K562 (cell line): Measurements from ENCODE around the gene RPL15. TPM values are rescaled to one million over a fixed set of nuclear protein-coding genes. Genes with fewer than 3 reads are reported as not detected.

ENCODE experiments used
- ATAC-seq: fragments of 200-7000 bp; cut with Tn5 transposase; 3 replicates; pipeline ENCODE4 v1.9.1; 2020; ENCODE audit warnings: moderate library complexity
- BruUV-seq: library from RNA; stranded (reverse); fragments of 400-500 nt; replicated peaks from 2 replicates; lab custom pipeline; 2021; lab: Mats Ljungman, UMichigan
- CTCF ChIA-PET: fragments of 300-600 bp; formaldehyde crosslinking; extraction: SDS; loops from one replicate; lab custom pipeline; 2021; ENCODE audit warnings: low intra/inter-chr PET ratio; lab: Yijun Ruan, JAX
- POLR2A ChIA-PET: fragments of 300-600, 350-650 bp; sonication (Branson Sonifier 250); formaldehyde crosslinking; extraction: SDS; loops from one replicate; lab custom pipeline; 2021; ENCODE audit warnings: antibody characterized with exemption, inconsistent platforms; lab: Yijun Ruan, JAX
- DNase-seq, 4 experiments: peaks; one replicate each; pipeline versions ENCODE4 v3.0.0 to v3.0.0-alpha.2; 2011 to 2018; ENCODE audit warnings: low spot score in 3 of 4, mixed read lengths in 3 of 4; ENCODE audit errors: extremely low read depth in 1 of 4
- FAIRE-seq: peaks from 2 replicates; lab custom pipeline; 2011; peaks lifted over from hg19 to GRCh38; lab: Jason Lieb, UNC
- H2AFZ ChIP-seq: 2 replicates; pipeline ENCODE4 v1.6.0; 2011; ENCODE audit warnings: low read depth, low read length, control low read depth, inconsistent platforms
- H3K27ac ChIP-seq: fragments of 200-600 bp; 3 replicates; pipeline ENCODE4 v1.8.0; 2011; ENCODE audit warnings: low read depth, mild to moderate bottlenecking, control low read depth, inconsistent platforms, low read length, moderate library complexity, mixed read lengths; ENCODE audit errors: extremely low read depth
- H3K27me3 ChIP-seq, 2 experiments: fragments of 300-600 bp in 1 of 2; 2 replicates in 1 of 2; 3 replicates in 1 of 2; pipeline versions ENCODE4 v1.6.0 to v1.8.0; 2011; ENCODE audit warnings: inconsistent platforms in 2 of 2, low read length in 2 of 2, mild to moderate bottlenecking in 1 of 2, mixed read lengths in 1 of 2, moderate library complexity in 1 of 2; ENCODE audit not compliant: control insufficient read depth in 2 of 2, insufficient read depth in 2 of 2
- H3K36me3 ChIP-seq: fragments of 300-600 bp; 3 replicates; pipeline ENCODE4 v1.8.0; 2011; ENCODE audit warnings: mild to moderate bottlenecking, low read length, inconsistent platforms; ENCODE audit not compliant: control insufficient read depth, insufficient read depth
- H3K4me1 ChIP-seq, 2 experiments: fragments of 200-600 bp in 1 of 2; replicated peaks in 1 of 2; 2 replicates in 1 of 2; 3 replicates in 1 of 2; pipeline versions ENCODE4 v1.5.1 to v1.8.0; 2011; ENCODE audit warnings: inconsistent platforms in 2 of 2, low read length in 2 of 2, mild to moderate bottlenecking in 1 of 2, mixed read lengths in 1 of 2, moderate library complexity in 1 of 2; ENCODE audit not compliant: control insufficient read depth in 2 of 2, insufficient read depth in 2 of 2
- H3K4me2 ChIP-seq: 2 replicates; pipeline ENCODE4 v1.6.1; 2011; ENCODE audit warnings: low read length, control low read depth, inconsistent platforms, mixed read lengths; ENCODE audit not compliant: insufficient read depth
- H3K4me3 ChIP-seq: fragments of 200-600 bp; sonication (generic), shearing (Covaris generic); 2 replicates; pipeline ENCODE4 v1.5.1; 2016; ENCODE audit warnings: control low read depth, inconsistent platforms
- H3K79me2 ChIP-seq: fragments of 200-600 bp; 3 replicates; pipeline ENCODE4 v1.8.0; 2011; ENCODE audit warnings: low read length, inconsistent platforms; ENCODE audit not compliant: control insufficient read depth, insufficient read depth
- H3K9ac ChIP-seq, 2 experiments: 2 replicates each; pipeline versions ENCODE4 v1.6.0 to v1.6.1; 2011; ENCODE audit warnings: low read depth in 2 of 2, low read length in 2 of 2, control low read depth in 1 of 2, inconsistent platforms in 1 of 2, mild to moderate bottlenecking in 1 of 2, mixed read lengths in 1 of 2; ENCODE audit not compliant: insufficient read depth in 1 of 2
- H3K9me1 ChIP-seq: one replicate; pipeline ENCODE4 v1.6.0; 2011; ENCODE audit warnings: inconsistent platforms, mild to moderate bottlenecking, low read length, moderate library complexity; ENCODE audit not compliant: control insufficient read depth, insufficient read depth
- H3K9me3 ChIP-seq: replicated peaks from 2 replicates; pipeline ENCODE4 v1.5.1; 2011; ENCODE audit warnings: low read depth, low read length, inconsistent platforms; ENCODE audit not compliant: control insufficient read depth, insufficient read depth
- H4K20me1 ChIP-seq: replicated peaks from 2 replicates; pipeline ENCODE4 v1.6.1; 2011; ENCODE audit warnings: low read length, inconsistent platforms, mixed read lengths; ENCODE audit not compliant: control insufficient read depth, insufficient read depth
- ARID2 ChIP-seq: fragments of 450-650 bp; IDR thresholded peaks from 2 replicates; pipeline ENCODE4 v1.6.1; 2017; ENCODE audit warnings: antibody characterized with exemption, mild to moderate bottlenecking
- BDP1 ChIP-seq: IDR thresholded peaks from 3 replicates; pipeline ENCODE4 v1.6.1; 2011; ENCODE audit not compliant: insufficient read length, insufficient read depth
- CREB3L1 ChIP-seq: fragments of 450-650 bp; IDR thresholded peaks from 2 replicates; pipeline ENCODE4 v1.6.1; 2014; ENCODE audit warnings: low read depth, mild to moderate bottlenecking, moderate library complexity, borderline replicate concordance
- ELF4 ChIP-seq: fragments of 450-650 bp; formaldehyde crosslinking; IDR thresholded peaks from 2 replicates; pipeline ENCODE4 v1.4.0; 2022; ENCODE audit warnings: missing genetic modification characterization
- ERF ChIP-seq: fragments of 450-650 bp; formaldehyde crosslinking; IDR thresholded peaks from 2 replicates; pipeline ENCODE4 v1.4.0; 2020; ENCODE audit warnings: mild to moderate bottlenecking, mixed read lengths
- MAFK ChIP-seq: IDR thresholded peaks from 2 replicates; pipeline ENCODE4 v1.6.1; 2011; ENCODE audit warnings: low read length, improper control_type of control experiment
- MTA2 ChIP-seq: fragments of 450-650 bp; IDR thresholded peaks from 2 replicates; pipeline ENCODE4 v1.6.1; 2016; ENCODE audit warnings: low read depth
- NFIC ChIP-seq: fragments of 450-650 bp; IDR thresholded peaks from 2 replicates; pipeline ENCODE4 v1.6.1; 2017; ENCODE audit warnings: mild to moderate bottlenecking, inconsistent platforms
- PHB ChIP-seq: fragments of 250-450 bp; sonication (Bioruptor Pico); IDR thresholded peaks from 2 replicates; pipeline ENCODE4 v1.5.0; 2021
- POLR2A ChIP-seq: fragments of 450-650 bp; conservative IDR thresholded peaks from 2 replicates; pipeline ENCODE4 v1.6.1; 2016
- PPARD ChIP-seq: fragments of 250-450 bp; sonication (Bioruptor Pico); IDR thresholded peaks from 2 replicates; pipeline ENCODE4 v1.8.0; 2022; ENCODE audit warnings: inconsistent platforms, mild to moderate bottlenecking, moderate library complexity
- RAD21 ChIP-seq, 2 experiments: fragments of 250-450 bp in 1 of 2; fragments of 450-650 bp in 1 of 2; sonication (Bioruptor Pico) in 1 of 2; formaldehyde crosslinking in 1 of 2; IDR thresholded peaks in 1 of 2; conservative IDR thresholded peaks in 1 of 2; 2 replicates each; pipeline versions ENCODE4 v1.4.0 to v1.8.0; 2020 to 2022; ENCODE audit warnings: mild to moderate bottlenecking in 2 of 2, moderate library complexity in 1 of 2
- STAT5A ChIP-seq: IDR thresholded peaks from 2 replicates; pipeline ENCODE4 v1.6.1; 2012; ENCODE audit warnings: low read length, inconsistent platforms, borderline replicate concordance
- TEAD2 ChIP-seq: fragments of 450-650 bp; IDR thresholded peaks from 2 replicates; pipeline ENCODE4 v1.6.1; 2016; ENCODE audit warnings: missing genetic modification characterization, control low read depth, missing compliant biosample characterization
- ZBTB8A ChIP-seq: fragments of 450-650 bp; IDR thresholded peaks from 2 replicates; pipeline ENCODE4 v1.6.1; 2018; ENCODE audit warnings: mild to moderate bottlenecking, moderate library complexity; ENCODE audit not compliant: partially characterized antibody
- ZMIZ1 ChIP-seq, 2 experiments: fragments of 150-350 bp in 1 of 2; IDR thresholded peaks; 2 replicates each; pipeline ENCODE4 v1.6.1; 2012 to 2016; ENCODE audit warnings: low read depth in 2 of 2, low read length in 2 of 2, mild to moderate bottlenecking in 1 of 2, moderate library complexity in 1 of 2
- ZNF253 ChIP-seq: fragments of 250-450 bp; sonication (Bioruptor Pico); conservative IDR thresholded peaks from 2 replicates; pipeline ENCODE4 v1.6.1; 2021; ENCODE audit warnings: mild to moderate bottlenecking
- ZNF436 ChIP-seq: fragments of 250-450, 450-650 bp; sonication (Bioruptor Pico); formaldehyde crosslinking; IDR thresholded peaks from 2 replicates; pipeline ENCODE4 v1.7.0; 2020; ENCODE audit warnings: mild to moderate bottlenecking
- ZNF507 ChIP-seq: conservative IDR thresholded peaks from 2 replicates; pipeline ENCODE4 v1.6.1; 2017; ENCODE audit warnings: missing genetic modification characterization, missing compliant biosample characterization
- ZNF586 ChIP-seq: fragments of 450-650 bp; formaldehyde crosslinking; conservative IDR thresholded peaks from 2 replicates; pipeline ENCODE4 v1.4.0; 2020; ENCODE audit warnings: mild to moderate bottlenecking, moderate library complexity
- ZNF780A ChIP-seq: fragments of 250-450 bp; sonication (Bioruptor Pico); IDR thresholded peaks from 2 replicates; pipeline ENCODE4 v1.5.0; 2021; ENCODE audit warnings: mild to moderate bottlenecking
- WGBS: fragments of 100-300 bp; shearing (Covaris generic); methylation state at CpG from one replicate; pipeline ENCODE4 v1.1.6; 2016; ENCODE audit warnings: low coverage, mixed read lengths; ENCODE audit not compliant: insufficient coverage; ENCODE audit errors: missing lambda C conversion rate; 5-methylcytosine and 5-hydroxymethylcytosine counted together
- in situ Hi-C: fragments of 300-500 bp; cut with MboI; formaldehyde crosslinking; loops from 4 replicates; pipeline ENCODE4 v1.15.0; 2018; ENCODE audit warnings: inconsistent platforms, mixed read lengths
- intact Hi-C: fragments of 100-400 bp; cut with micrococcal nuclease; formaldehyde crosslinking; loops from 2 replicates; pipeline ENCODE4 v1.14.2; 2022
- polyA plus RNA-seq, 8 experiments: library from polyadenylated mRNA; depleted of rRNA in 4 of 8; stranded (reverse) in 5 of 8; unstranded in 3 of 8; fragments of >200 nt; fragmentation: Nextera tagmentation in 2 of 8; fragmentation: Illumina TruSeq in 1 of 8; extraction: Ambion mirVana in 2 of 8; extraction: Trizol in 1 of 8; gene quantifications; 2 replicates each; pipeline versions ENCODE4 v1.2.1 to v1.2.3, GENCODE V29; 2011 to 2014; ENCODE audit warnings: inconsistent platforms in 1 of 8, missing spikeins in 1 of 8
- total RNA-seq, 7 experiments: library from RNA; depleted of rRNA in 6 of 7; stranded (reverse); fragments of >200 nt in 6 of 7; fragmentation: Illumina TruSeq in 2 of 7; extraction: Trizol in 2 of 7; gene quantifications; 2 replicates each; pipeline versions ENCODE4 v1.2.1 to v1.2.3, GENCODE V29; 2011 to 2021; ENCODE audit warnings: low replicate concordance in 1 of 7

Gene RPL15
- total and polyA plus RNA-seq, 9 of the 15 experiments (the other 6 are each of a cell fraction or from before 2014, with no cell fraction given), result 2,393 to 8,850 (median 3,928) TPM

- TF ChIP-seq ZMIZ1 (IDR thresholded peaks at IDR 0.05; ENCODE audit: low read depth in 2 of 2, low read length in 2 of 2) (no peak), TEAD2 (tag) (no peak), BDP1 (no peak)
These were observed 43.7 kb downstream of the RPL15 start (continued) for GRCh38 chr3:23960649-23961048.

- Histone ChIP-seq H3K36me3 (peaks cover 3% of the 10 kb centered on the region; the same call in 2 of the 3 replicates), H3K9me3 (no peaks in the 10 kb centered on the region), H3K4me1 (no peaks in the 10 kb centered on the region), H3K79me2 (no peaks in the 10 kb centered on the region), H3K9me1 (no peaks in the 10 kb centered on the region), H3K27ac (no peak overlapping the region), H4K20me1 (no peaks in the 10 kb centered on the region), H2AFZ (no peak overlapping the region), H3K4me2 (no peak overlapping the region), H3K4me3 (no peak overlapping the region), H3K9ac (no peak overlapping the region), H3K27me3 (no peaks in the 10 kb centered on the region)
- ATAC-seq (no peak), FAIRE-seq (no peak), DNase-seq (no peak)
- ChIA-PET CTCF (no interaction called here), POLR2A (interaction anchor here (1.0 to 1.6 kb wide), 2 partner anchors 15 to 44 kb away, joined by 4 to 6 read pairs; partner anchors contain the start of genes NKIRAS1 and RPL15)
- WGBS, result no CpG with 5 or more reads among the region's 1 CpG
- BruUV-seq, result no TSS peak
- in situ Hi-C loops (no loop called here), intact Hi-C loops (no loop called here)
- no peak for TF ChIP-seq ELF4 (CRISPR knock-in tag)
- no peak for TF ChIP-seq MAFK
- TF ChIP-seq MTA2, result no peak
- no peak for TF ChIP-seq RAD21 (CRISPR knock-in tag; conservative IDR thresholded peaks at IDR 0.05 in 1 of 2, IDR thresholded peaks at IDR 0.05 in 1 of 2)
- TF ChIP-seq ZNF253 (CRISPR knock-in tag), result no peak
- no peak for TF ChIP-seq NFIC
- TF ChIP-seq POLR2A, result no peak
- TF ChIP-seq ZBTB8A, result no peak
- TF ChIP-seq ZNF780A (CRISPR knock-in tag), result no peak
- TF ChIP-seq CREB3L1, result no peak
- no peak for TF ChIP-seq PHB
- no peak for TF ChIP-seq PPARD (CRISPR knock-in tag)
- no peak for TF ChIP-seq ARID2
- TF ChIP-seq STAT5A, result no peak
- no peak for TF ChIP-seq ZNF586 (CRISPR knock-in tag)
- no peak for TF ChIP-seq ZNF436
- TF ChIP-seq ZNF507 (tag), result no peak
- no peak for TF ChIP-seq ERF
These were observed 44.1 kb downstream of the RPL15 start for GRCh38 chr3:23961066-23961465.
